Measurements from ENCODE around the gene USP24.
"Not testable (repeated sequence)": the region's sequence is repeated elsewhere in the genome, so short reads cannot be mapped to it uniquely, and the experiment has no call there.

USP24 gene

GRCh38 chr1:55231745-55232144, 16.6 kb upstream of the USP24 start:
- DNase-seq, result no peak

DNA sequence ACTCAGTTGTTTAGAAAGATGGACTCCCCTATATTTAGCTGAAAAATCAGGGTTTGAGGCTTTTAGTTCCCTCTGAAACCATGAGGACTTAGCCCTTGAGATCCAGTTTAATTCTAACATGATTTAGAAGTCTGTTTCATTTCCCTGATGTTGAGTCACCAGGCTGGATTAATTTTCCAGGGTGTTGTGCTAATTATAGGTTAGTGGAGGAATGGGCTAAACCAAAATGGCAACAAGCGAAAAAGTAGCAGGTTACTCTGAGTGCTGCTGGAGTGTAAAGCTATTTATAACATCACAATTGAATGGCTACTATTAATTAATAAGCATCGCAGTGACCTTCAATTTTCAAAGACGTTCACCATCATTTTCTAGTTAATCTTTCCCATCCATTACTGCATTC, 15.5 kb upstream of the USP24 start:
- DNase-seq, result no peak

DNA sequence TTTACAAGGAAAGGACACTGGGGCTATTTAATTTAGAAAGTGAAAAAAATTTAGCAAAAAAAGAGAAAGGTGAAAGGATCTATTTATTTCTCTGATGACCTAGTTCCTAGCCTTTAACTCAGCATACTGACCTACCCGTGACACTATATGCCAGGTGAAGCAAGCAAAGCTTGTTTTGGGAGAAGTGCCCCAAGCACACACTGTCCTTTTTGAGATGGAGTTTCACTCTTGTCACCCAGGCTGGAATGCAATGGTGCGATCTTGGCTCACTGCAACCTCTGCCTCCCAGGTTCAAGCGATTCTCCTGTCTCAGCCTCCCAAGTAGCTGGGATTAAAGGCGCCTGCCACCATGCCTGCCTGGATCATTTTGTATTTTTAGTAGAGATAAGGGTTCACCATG, 14.6 kb upstream of the USP24 start:
- not testable (repeated sequence) for DNase-seq

DNA sequence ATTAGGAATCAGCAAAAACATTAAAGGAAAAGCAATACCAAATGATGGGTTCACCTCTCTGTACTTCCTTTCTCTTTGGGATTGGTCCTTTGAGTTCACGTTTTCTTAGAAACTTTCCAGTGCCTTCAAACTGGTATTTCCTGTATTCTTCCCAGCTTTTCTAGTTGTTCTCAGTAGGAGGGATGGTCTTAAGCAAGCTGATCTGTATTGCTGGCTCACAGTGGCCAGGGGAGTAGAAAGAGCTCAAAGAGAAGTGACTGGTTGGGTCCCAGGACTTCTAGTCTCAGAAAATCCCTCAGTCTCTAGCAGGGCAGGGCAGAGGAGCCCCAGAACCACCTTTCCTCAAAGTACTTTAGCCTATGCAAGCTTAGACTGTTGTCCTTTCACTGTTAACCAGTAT, 10.1 kb upstream of the USP24 start:
- no peak for DNase-seq

DNA sequence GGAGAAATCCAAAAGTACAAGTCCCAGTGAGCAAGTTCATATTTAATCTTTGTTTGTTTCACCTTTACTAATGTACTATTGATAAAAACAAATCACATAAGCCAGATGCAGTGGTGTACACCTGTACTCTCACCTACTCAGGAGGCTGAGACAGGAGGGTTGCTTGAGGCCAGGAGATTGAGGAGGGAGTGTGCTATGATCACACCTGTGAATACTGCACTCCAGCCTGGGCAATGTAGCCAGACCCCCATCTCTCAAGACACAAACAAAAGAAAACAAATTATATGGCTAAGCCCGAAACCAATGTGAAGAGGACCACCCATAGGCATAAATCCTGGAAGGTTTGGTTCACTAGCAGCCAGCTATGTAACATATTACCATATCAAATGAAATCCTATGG, 9.6 kb upstream of the USP24 start:
- no peak for DNase-seq

DNA sequence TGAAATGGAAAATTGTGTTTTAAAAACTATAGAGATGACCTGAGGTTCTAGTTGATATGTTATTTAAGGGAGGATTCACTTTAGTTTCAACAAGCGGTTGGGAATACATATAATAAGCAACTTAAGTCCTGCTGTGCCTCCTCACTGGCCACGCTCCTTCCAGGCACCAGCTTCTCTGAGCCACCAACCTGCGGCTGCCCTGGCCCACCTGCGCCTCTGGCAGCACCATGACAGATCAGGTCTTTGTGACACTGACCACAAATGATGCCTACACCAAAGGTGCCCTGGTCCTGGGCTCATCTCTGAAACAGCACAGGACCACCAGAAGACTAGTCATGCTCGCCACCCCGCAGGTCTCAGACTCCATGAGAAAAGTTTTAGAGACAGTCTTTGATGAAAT, 7.0 kb upstream of the USP24 start:
- DNase-seq, result no peak

DNA sequence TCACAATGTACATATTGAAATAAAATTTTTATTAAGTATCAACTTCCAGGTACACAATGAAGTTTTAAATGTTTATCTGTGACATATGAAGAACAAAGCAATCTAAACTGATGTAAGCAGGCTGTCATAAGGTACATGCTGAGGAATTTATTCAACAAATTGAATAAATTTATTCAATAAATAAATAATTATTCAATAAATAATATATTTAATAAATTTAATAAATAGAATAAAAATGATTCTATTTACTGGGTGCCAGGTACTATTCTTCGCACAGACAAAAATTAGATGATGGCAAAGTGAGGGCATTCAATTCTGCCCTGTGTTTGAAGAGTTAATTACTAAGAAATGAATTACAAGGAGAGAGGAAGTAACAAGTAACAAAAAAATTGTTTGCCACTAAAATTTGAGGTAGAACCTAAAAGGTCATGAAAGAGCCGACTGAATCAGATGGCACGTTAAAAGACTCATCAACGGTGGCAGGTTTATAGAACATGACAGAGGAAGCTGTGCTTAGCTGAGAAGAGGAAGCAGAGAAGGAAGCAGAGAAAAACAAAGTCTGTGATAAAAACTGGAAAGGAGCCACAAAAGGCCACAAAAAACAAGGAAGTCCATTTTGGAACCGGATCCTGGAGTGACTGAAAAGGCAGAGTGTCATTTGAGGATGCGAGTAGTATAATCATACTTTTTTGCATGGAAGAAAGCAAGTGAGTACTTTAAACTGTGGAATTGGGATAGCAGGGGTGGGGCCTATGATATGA, 2.2 kb upstream of the USP24 start:
- DNase-seq, result peak in 1 of 2 experiments; percentile 12

DNA sequence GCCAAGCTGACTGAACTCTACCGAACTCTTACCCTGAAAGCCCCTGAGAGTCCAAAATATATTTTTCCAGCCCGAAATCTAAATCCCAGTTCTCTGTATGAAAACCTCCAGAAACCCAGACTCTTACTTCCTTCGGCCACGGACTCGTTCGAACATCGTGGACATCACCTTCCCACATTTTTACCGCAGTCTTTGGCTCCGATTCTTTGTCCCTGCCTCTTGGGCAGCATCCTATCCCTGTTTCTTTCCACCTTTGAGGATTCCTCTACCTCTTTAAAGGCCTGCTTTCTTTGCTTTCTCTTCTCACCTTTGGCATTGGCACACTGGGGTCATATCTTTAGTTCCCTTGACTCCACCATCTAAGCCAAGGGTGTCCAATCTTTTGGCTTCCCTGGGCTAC, 932 bp upstream of the USP24 start:
- DNase-seq, result no peak

- DNase-seq, result peak in 1 of 2 experiments; percentile 58
Measured at GRCh38 chr1:55214934-55215193, 300 bp downstream of the USP24 start.

- peak; percentile 39 to 56 for DNase-seq
Measured at GRCh38 chr1:55214212-55214933, 791 bp downstream of the USP24 start.

GRCh38 chr1:55213885-55214211, 1.3 kb downstream of the USP24 start:
- peak; percentile 32 to 42 for DNase-seq

GRCh38 chr1:55213151-55213884, 1.8 kb downstream of the USP24 start:
- no peak for DNase-seq

DNA sequence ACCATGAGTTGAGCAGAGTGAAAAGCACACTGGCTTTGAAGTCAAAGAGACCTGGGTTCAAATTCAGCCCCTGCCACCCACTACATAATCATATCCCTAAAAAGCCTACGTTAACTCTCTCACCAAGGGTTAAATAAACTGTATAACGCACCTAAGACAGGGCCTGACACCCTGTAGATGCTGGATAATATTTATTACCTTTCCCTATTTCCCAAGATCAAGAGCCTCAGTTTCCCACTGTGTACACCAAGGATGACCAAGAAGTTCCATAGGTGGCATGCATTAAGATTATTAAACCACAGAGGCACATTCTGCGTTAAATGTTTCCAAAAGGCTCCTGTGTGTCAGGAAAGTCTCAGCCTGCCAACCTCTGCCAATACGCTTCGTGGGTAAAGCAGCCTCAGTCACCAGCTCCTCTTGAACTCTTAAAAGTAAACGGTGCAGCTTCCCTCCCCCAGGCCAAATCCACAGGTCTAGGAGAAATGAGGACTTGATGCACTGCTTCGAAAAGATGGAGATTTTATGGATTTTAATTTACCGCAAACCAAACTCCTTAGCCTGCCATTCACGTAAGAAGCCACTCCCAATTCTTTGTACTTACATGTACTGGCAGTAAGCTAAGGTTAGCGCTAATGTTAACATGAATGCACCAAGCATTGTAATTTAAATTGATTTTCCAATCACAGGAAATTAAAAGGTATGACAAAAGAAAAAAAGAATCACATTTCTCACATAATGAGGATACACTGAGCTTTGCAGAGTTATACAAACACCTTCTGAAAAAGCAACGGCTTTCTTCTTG, 2.6 kb downstream of the USP24 start:
- DNase-seq, result peak in 1 of 2 experiments; percentile 15

- DNase-seq, result peak in 1 of 2 experiments; percentile 6
Measured at GRCh38 chr1:55211863-55212262, 3.3 kb downstream of the USP24 start.

DNA sequence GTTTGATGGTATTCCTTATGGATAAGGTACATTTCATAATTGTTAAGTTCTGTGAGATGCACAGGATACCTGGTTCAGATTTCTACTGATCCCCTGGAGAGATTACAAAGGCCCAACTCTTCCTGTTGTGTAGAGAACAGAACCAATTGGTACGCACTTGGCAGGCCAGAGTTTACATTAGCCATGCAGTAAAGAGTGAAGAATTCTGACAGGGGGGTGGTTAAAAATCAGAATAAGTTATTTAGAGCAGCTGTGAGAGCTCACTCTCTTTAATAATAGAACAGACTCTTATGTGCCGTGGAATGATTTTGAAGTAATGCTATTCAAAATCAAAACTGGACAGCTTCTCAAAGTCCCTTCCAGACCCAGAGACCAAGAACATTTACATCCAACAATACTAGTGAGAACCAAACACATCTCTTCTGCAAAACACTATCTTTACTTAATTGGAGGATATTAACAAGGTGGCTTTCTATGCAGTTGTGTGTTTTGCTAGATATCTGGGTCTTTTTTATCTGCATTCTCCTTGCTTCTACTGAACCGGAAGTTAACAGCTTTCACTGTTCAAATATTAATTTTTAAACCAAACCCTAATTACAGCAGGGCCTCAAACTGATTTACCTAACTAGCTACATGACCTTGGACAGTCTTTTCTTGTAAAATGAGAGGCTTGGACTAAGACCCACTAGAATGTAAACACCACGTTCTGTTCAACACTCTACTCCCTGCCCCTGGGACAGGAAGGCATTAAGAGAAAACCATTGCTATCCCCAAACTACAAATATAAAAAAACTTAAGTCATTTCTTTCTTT, 4.0 kb downstream of the USP24 start:
- peak in 1 of 2 experiments; percentile 32 for DNase-seq

DNA sequence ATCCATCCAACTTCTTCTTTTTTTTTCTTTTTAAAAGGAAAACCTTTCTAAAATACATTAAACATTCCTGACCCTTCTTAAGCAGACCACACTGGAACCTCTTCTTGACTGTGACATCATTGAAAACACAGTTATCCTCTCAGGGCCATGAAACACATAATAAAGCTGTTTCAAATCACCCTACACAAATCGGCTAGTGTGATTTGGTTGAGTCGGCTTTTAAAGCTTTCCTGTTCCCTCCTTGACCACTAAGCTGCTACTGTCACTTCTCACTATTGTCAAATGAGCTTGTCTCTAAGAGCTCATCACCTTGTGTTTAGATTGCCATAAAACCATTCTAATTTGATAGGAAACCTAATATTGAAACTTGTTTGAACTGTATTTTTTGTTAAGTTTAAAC, 5.9 kb downstream of the USP24 start:
- DNase-seq, result peak in 1 of 2 experiments; percentile 36

DNA sequence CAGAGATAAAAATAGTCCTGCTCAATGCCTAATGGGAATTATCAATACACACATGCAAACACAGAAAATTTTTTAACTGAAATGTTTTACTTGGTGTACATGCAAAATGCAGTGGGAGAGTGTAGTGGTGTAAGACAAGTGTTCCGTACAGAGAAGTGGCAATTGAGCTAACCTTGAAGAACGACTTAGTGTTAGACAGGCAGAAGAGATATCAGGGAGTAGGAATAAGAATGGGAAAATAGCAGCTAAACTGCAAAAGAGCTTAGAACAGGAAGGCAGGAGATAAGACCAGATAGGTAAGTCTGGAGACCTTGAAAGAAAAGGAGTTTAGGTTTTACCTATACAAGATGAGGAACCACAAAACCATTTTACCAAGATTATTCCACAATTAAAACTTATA, 9.0 kb downstream of the USP24 start:
- DNase-seq, result no peak

DNA sequence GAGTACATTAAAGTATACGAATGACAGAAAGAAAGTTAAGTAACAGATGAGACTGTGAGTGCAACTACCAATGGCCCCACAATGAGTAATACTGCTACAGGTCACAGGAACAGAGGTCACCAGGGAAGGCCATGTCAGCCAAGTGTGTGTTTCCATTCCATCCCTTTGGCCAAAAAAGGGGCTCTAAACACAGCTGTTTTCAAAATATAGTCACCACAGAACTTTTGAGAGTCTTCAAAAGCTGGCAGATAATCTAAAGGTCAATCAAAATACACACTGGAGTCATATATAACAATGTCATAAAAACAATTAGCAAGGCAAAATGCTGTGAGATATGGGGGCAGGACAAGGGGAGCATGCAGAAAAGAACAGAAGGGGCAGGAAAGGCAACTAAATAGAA, 10.2 kb downstream of the USP24 start:
- no peak for DNase-seq

GRCh38 chr1:55203064-55203463, 12.1 kb downstream of the USP24 start:
- no peak for DNase-seq

DNA sequence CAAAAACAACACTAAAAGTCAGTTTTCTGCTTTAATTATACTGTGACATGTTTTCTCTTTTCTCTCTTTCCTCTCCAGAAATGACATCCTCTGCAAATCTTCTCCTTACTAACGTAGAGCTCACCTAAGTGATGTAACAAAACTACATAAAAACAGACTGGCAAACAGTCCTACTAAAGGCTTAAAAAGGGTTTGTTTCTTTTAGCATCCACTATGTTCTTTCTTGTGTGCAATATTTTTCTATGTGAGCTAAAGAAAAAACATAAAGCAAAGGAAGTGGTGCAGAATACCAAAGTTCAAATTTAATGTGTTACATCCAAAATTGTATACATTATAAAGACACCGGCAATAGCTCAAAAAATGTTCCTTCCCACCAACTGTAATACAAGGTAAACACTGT, 14.5 kb downstream of the USP24 start:
- no peak for DNase-seq

DNA sequence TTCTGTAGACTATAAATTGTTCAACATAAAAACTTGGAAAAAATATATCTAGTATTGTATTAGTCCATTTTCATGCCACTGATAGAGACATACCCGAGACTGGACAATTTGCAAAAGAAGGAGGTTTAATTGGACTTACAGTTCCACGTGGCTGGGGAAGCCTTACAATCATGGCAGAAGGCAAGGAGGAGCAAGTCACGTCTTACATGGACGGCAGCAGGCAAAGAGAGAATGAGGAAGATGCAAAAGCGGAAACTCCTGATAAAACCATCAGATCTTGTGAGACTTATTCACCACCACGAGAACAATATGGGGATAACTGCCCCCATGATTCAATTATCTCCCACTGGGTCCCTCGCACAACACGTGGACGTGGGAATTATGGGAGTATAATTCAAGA, 15.4 kb downstream of the USP24 start:
- not testable (repeated sequence) for DNase-seq

GRCh38 chr1:55198044-55198443, 17.1 kb downstream of the USP24 start:
- no peak for DNase-seq

All from NCI-H2081 (cell line).